GM12878 (cell line): ENCODE results near the gene MFSD8. TPM values are rescaled to one million over a fixed set of nuclear protein-coding genes. Genes with fewer than 3 reads are reported as not detected.

Source experiments
- BHLHE40 ChIP-seq, 2 experiments: fragments of 450-650 bp in 1 of 2; IDR thresholded peaks; 2 replicates each; pipeline ENCODE4 v1.6.1; 2011 to 2017; ENCODE audit warnings: low read depth in 2 of 2, borderline replicate concordance in 1 of 2, improper control_type of control experiment in 1 of 2, low read length in 1 of 2, mild to moderate bottlenecking in 1 of 2
- CBX5 ChIP-seq: sonication (generic); IDR thresholded peaks from 2 replicates; pipeline ENCODE4 v1.6.1; 2016; ENCODE audit warnings: low read depth, moderate library complexity, mild to moderate bottlenecking, inconsistent platforms
- CEBPB ChIP-seq, 2 experiments: fragments of 150-350 bp in 1 of 2; IDR thresholded peaks; 2 replicates each; pipeline ENCODE4 v1.6.1; 2012 to 2014; ENCODE audit warnings: low read depth in 2 of 2, low read length in 2 of 2, borderline replicate concordance in 1 of 2, inconsistent platforms in 1 of 2
- CREB1 ChIP-seq: IDR thresholded peaks from 2 replicates; pipeline ENCODE4 v1.6.1; 2012; ENCODE audit warnings: low read depth, mild to moderate bottlenecking, inconsistent platforms
- GATAD2B ChIP-seq: fragments of 450-650 bp; conservative IDR thresholded peaks from 2 replicates; pipeline ENCODE4 v1.6.1; 2017; ENCODE audit warnings: low read depth, mild to moderate bottlenecking, moderate library complexity
- IRF4 ChIP-seq: IDR thresholded peaks from 2 replicates; pipeline ENCODE4 v1.6.1; 2011; ENCODE audit warnings: low read depth, low read length
- MEF2A ChIP-seq: IDR thresholded peaks from 2 replicates; pipeline ENCODE4 v1.6.1; 2011; ENCODE audit warnings: low read depth, mild to moderate bottlenecking, low read length, moderate library complexity; ENCODE audit not compliant: insufficient read depth
- NFXL1 ChIP-seq: fragments of 450-650 bp; IDR thresholded peaks from 2 replicates; pipeline ENCODE4 v1.6.1; 2017; ENCODE audit warnings: antibody characterized with exemption, mild to moderate bottlenecking, borderline replicate concordance
- PBX3 ChIP-seq: IDR thresholded peaks from 2 replicates; pipeline ENCODE4 v1.6.1; 2011; ENCODE audit warnings: mild to moderate bottlenecking, low read depth, low read length, moderate library complexity; ENCODE audit not compliant: insufficient replicate concordance
- POLR2AphosphoS5 ChIP-seq: IDR thresholded peaks from 2 replicates; pipeline ENCODE4 v1.6.1; 2011; ENCODE audit warnings: mild to moderate bottlenecking, low read length, inconsistent platforms
- RB1 ChIP-seq: fragments of 450-650 bp; formaldehyde crosslinking; IDR thresholded peaks from 2 replicates; pipeline ENCODE4 v1.6.1; 2017; ENCODE audit warnings: mild to moderate bottlenecking, borderline replicate concordance
- SPI1 ChIP-seq: IDR thresholded peaks from 2 replicates; pipeline ENCODE4 v1.6.1; 2011; ENCODE audit warnings: low read depth, mild to moderate bottlenecking, low read length, moderate library complexity, borderline replicate concordance; ENCODE audit not compliant: insufficient read depth
- ZNF622 ChIP-seq: fragments of 450-650 bp; IDR thresholded peaks from 2 replicates; pipeline ENCODE4 v1.6.1; 2017; ENCODE audit warnings: mild to moderate bottlenecking, inconsistent platforms
- polyA plus RNA-seq, 11 experiments: library from polyadenylated mRNA; depleted of rRNA in 4 of 11; unstranded in 6 of 11; stranded (reverse) in 5 of 11; fragments of >200 nt; fragmentation: Nextera tagmentation in 4 of 11; fragmentation: Illumina TruSeq in 1 of 11; extraction: Ambion mirVana in 4 of 11; extraction: Trizol in 1 of 11; gene quantifications; 1 replicate in 1 of 11; 2 replicates in 10 of 11; pipeline versions ENCODE4 v1.2.1 to v1.2.3, GENCODE V29; 2011 to 2016; ENCODE audit warnings: inconsistent platforms in 2 of 11, missing spikeins in 2 of 11, low read depth in 1 of 11
- total RNA-seq, 4 experiments: library from RNA; depleted of rRNA in 3 of 4; stranded (reverse); fragments of >200 nt in 3 of 4; fragmentation: Illumina TruSeq in 1 of 4; extraction: Trizol in 1 of 4; gene quantifications; 2 replicates each; pipeline versions ENCODE4 v1.2.1 to v1.2.3, GENCODE V29; 2013 to 2021
- TF ChIP-seq, protein P1 (sequence below): IDR thresholded peaks from 2 replicates; pipeline ENCODE4 v1.6.1; 2012; ENCODE audit warnings: low read depth, low read length, improper control_type of control experiment
- TF ChIP-seq, protein P2 (sequence below): fragments of 450-650 bp; IDR thresholded peaks from 2 replicates; pipeline ENCODE4 v1.6.1; 2018; ENCODE audit warnings: borderline replicate concordance, mild to moderate bottlenecking; ENCODE audit not compliant: partially characterized antibody

MFSD8 gene
- total and polyA plus RNA-seq, 10 of the 15 experiments (the other 5 are each of a cell fraction or from before 2014, with no cell fraction given) = 12.7 to 29.9 (median 18.4) TPM

DNA sequence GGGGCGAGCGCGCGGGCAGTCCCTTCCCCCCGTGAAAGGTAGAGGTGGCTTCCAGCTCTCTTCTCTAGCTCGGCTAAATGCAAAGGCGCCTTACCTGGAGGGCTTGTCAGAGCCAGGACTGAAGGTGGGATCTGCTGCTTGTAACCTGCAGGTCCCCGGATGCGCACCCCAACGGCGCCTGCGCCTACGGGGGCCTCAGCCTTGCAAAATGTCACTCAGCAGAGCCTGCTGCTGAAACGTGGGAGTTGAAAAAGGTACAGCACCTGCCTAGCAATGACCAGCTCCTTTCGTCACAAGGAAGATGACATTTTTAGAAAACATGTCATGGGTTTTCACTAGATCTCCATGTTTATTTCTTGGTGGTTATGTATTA lies 816 bp upstream of the MFSD8 start (continued):
- TF ChIP-seq PBX3 (peak; percentile 51), CEBPB (IDR thresholded peaks at IDR 0.05; ENCODE audit: borderline replicate concordance in 1 of 2, low read depth in 2 of 2, low read length in 2 of 2) (no peak), NFXL1 (no peak), SPI1 (no peak), CBX5 (no peak), GATAD2B (0 out of 2 replicates have a peak, but pooled peaks have one; percentile 6), IRF4 (no peak), BHLHE40 (IDR thresholded peaks at IDR 0.05; ENCODE audit: borderline replicate concordance in 1 of 2, low read depth in 2 of 2, low read length in 1 of 2) (0 out of 4 replicates have a peak, but pooled peaks of 1 of the 2 experiments have one; percentile 30), RB1 (no peak), ZNF622 (no peak), MEF2A (no peak), CREB1 (peak; percentile 90), POLR2AphosphoS5 (peak; percentile 6; the same call in 1 of the 2 replicates)
- TF ChIP-seq, protein P1, sequence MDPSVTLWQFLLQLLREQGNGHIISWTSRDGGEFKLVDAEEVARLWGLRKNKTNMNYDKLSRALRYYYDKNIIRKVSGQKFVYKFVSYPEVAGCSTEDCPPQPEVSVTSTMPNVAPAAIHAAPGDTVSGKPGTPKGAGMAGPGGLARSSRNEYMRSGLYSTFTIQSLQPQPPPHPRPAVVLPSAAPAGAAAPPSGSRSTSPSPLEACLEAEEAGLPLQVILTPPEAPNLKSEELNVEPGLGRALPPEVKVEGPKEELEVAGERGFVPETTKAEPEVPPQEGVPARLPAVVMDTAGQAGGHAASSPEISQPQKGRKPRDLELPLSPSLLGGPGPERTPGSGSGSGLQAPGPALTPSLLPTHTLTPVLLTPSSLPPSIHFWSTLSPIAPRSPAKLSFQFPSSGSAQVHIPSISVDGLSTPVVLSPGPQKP = no peak
- TF ChIP-seq, protein P2, sequence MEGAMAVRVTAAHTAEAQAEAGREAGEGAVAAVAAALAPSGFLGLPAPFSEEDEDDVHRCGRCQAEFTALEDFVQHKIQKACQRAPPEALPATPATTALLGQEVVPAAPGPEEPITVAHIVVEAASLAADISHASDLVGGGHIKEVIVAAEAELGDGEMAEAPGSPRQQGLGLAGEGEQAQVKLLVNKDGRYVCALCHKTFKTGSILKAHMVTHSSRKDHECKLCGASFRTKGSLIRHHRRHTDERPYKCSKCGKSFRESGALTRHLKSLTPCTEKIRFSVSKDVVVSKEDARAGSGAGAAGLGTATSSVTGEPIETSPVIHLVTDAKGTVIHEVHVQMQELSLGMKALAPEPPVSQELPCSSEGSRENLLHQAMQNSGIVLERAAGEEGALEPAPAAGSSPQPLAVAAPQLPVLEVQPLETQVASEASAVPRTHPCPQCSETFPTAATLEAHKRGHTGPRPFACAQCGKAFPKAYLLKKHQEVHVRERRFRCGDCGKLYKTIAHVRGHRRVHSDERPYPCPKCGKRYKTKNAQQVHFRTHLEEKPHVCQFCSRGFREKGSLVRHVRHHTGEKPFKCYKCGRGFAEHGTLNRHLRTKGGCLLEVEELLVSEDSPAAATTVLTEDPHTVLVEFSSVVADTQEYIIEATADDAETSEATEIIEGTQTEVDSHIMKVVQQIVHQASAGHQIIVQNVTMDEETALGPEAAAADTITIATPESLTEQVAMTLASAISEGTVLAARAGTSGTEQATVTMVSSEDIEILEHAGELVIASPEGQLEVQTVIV = no peak
- TF ChIP-seq, all 136 proteins: peak for 11
